HCT116 (cell line): Measurements from ENCODE around the gene FLNB.

Experiments
- JUND ChIP-seq: IDR thresholded peaks from 2 replicates; pipeline ENCODE4 v1.6.1; 2012
- MAX ChIP-seq: IDR thresholded peaks from 2 replicates; pipeline ENCODE4 v1.6.1; 2012
- POLR2A ChIP-seq: IDR thresholded peaks from 2 replicates; pipeline ENCODE4 v1.7.0; 2011; ENCODE audit warnings: borderline replicate concordance; ENCODE audit not compliant: insufficient read depth, insufficient read length; ENCODE audit errors: extremely low read depth
- POLR2AphosphoS5 ChIP-seq: IDR thresholded peaks from 2 replicates; pipeline ENCODE4 v1.6.1; 2011; ENCODE audit warnings: mild to moderate bottlenecking, low read depth, low read length, moderate library complexity
- YY1 ChIP-seq: IDR thresholded peaks from 2 replicates; pipeline ENCODE4 v1.6.1; 2011; ENCODE audit warnings: low read length, low read depth, moderate library complexity, mild to moderate bottlenecking; ENCODE audit not compliant: insufficient replicate concordance; ENCODE audit errors: extremely low read depth
- ZBTB33 ChIP-seq: IDR thresholded peaks from 2 replicates; pipeline ENCODE4 v1.6.1; 2011; ENCODE audit warnings: mild to moderate bottlenecking, low read length, moderate library complexity; ENCODE audit not compliant: insufficient replicate concordance; ENCODE audit errors: extremely low read depth
- ZNF274 ChIP-seq: fragments of 200-500 bp; sonication (Bioruptor generic); IDR thresholded peaks from 2 replicates; pipeline ENCODE4 v1.6.1; 2014; ENCODE audit warnings: mild to moderate bottlenecking, low read depth, low read length, inconsistent platforms
- TF ChIP-seq, protein P1 (sequence below), 3 experiments: fragments of 200-600 bp in 1 of 3; sonication (generic) in 1 of 3; IDR thresholded peaks in 2 of 3; conservative IDR thresholded peaks in 1 of 3; 2 replicates each; pipeline ENCODE4 v1.5.1; 2012 to 2017; ENCODE audit warnings: low read depth in 2 of 3, low read length in 2 of 3, antibody characterized with exemption in 1 of 3, borderline replicate concordance in 1 of 3, control low read depth in 1 of 3, mild to moderate bottlenecking in 1 of 3, mixed read lengths in 1 of 3, mixed run types in 1 of 3, moderate library complexity in 1 of 3; ENCODE audit not compliant: insufficient read depth in 1 of 3

DNA sequence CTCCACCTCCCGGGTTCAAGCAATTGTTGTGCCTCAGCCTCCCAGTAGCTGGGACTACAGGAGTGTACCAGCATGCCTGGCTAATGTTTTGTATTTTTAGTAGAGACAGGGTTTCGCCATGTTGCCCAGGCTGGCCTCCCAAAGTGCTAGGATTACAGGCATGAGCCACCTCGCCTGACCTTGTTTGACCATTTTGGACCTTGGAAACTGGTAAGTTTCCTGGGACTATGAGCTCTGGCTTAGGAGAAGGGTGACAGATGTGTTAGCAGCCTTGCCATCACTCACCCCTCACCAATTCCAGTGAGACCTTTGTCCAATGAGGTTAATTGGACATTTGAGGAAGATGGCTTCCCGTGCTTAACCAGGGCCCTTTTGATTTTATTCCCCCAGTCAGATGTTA is 182.7 kb downstream of the FLNB start:
- TF ChIP-seq, protein P1, sequence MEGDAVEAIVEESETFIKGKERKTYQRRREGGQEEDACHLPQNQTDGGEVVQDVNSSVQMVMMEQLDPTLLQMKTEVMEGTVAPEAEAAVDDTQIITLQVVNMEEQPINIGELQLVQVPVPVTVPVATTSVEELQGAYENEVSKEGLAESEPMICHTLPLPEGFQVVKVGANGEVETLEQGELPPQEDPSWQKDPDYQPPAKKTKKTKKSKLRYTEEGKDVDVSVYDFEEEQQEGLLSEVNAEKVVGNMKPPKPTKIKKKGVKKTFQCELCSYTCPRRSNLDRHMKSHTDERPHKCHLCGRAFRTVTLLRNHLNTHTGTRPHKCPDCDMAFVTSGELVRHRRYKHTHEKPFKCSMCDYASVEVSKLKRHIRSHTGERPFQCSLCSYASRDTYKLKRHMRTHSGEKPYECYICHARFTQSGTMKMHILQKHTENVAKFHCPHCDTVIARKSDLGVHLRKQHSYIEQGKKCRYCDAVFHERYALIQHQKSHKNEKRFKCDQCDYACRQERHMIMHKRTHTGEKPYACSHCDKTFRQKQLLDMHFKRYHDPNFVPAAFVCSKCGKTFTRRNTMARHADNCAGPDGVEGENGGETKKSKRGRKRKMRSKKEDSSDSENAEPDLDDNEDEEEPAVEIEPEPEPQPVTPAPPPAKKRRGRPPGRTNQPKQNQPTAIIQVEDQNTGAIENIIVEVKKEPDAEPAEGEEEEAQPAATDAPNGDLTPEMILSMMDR (IDR thresholded peaks at IDR 0.05 in 2 of 3, conservative IDR thresholded peaks at IDR 0.05 in 1 of 3; ENCODE audit: borderline replicate concordance in 1 of 3, insufficient read depth in 1 of 3, low read depth in 2 of 3, low read length in 2 of 3) = no peak
- TF ChIP-seq JUND = no peak
- no peak for TF ChIP-seq POLR2A
- no peak for TF ChIP-seq MAX
- no peak for TF ChIP-seq POLR2AphosphoS5
- TF ChIP-seq YY1 = no peak
- TF ChIP-seq ZBTB33 = no peak
- TF ChIP-seq ZNF274 = no peak
